ENCODE measurements around the gene EML6.

The EML6 gene

GRCh38 chr2:54726940-54727339 is 3.5 kb downstream of the EML6 start:
- H3K4me3 ChIP-seq: no peak overlapping the region
- no peaks in the 10 kb centered on the region for H3K36me3 ChIP-seq (ENCODE audit: insufficient read depth, low read length)
- H3K9ac ChIP-seq (ENCODE audit: insufficient read length): no peak overlapping the region
- no peak for DNase-seq (ENCODE audit: low read depth, low spot score)
- no peak overlapping the region for H3K27ac ChIP-seq
- H3K9me3 ChIP-seq (ENCODE audit: low read depth, low read length): no peaks in the 10 kb centered on the region
- TF ChIP-seq FOXP2 (optimal IDR thresholded peaks at IDR 0.05; ENCODE audit: control extremely low read depth, extremely low read length, insufficient read depth): no peak
- no peak for TF ChIP-seq POLR2AphosphoS5 (IDR thresholded peaks at IDR 0.05; ENCODE audit: borderline replicate concordance, low read depth, low read length)
- no peak for TF ChIP-seq EZH2 (IDR thresholded peaks at IDR 0.05)

DNA sequence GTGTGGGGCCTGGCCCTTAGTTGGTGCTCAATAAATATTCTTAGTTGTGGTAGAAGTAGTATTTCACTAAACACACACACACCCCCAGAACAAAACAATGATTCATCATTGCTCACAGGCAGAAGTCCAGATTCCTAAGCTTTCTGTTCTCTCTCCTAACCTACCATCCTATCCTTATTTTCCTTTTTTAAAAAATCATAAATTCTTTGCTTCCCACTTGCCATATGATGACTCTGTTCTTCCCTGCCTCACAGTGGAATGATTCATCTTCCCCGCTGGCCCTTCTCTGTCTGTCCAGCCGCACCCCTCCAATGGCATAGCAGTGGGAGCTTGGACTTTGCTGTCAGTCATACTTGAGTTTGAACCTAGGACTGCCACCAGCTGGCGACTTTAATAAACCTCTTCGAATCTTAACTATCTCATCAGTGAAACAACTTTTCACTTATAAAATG is 5.2 kb downstream of the EML6 start:
- H3K27ac ChIP-seq: no peak overlapping the region
- H3K36me3 ChIP-seq (ENCODE audit: insufficient read depth, low read length): no peaks in the 10 kb centered on the region
- DNase-seq (ENCODE audit: low read depth, low spot score): no peak

GRCh38 chr2:54735636-54736035 is 12.2 kb downstream of the EML6 start:
- DNase-seq (ENCODE audit: low read depth, low spot score): no peak
- no peak overlapping the region for H3K27ac ChIP-seq
- TF ChIP-seq POLR2AphosphoS5 (IDR thresholded peaks at IDR 0.05; ENCODE audit: borderline replicate concordance, low read depth, low read length) (no peak), EZH2 (IDR thresholded peaks at IDR 0.05) (no peak)
- H3K4me3 ChIP-seq: no peak overlapping the region
- H3K9me3 ChIP-seq (ENCODE audit: low read depth, low read length): no peaks in the 10 kb centered on the region
- H3K9ac ChIP-seq (ENCODE audit: insufficient read length): no peak overlapping the region
- H3K36me3 ChIP-seq (ENCODE audit: insufficient read depth, low read length): no peaks in the 10 kb centered on the region

More for the DNA sequence above, 5.2 kb downstream of the EML6 start:
- H3K9me3 ChIP-seq (ENCODE audit: low read depth, low read length): no peaks in the 10 kb centered on the region
- no peak overlapping the region for H3K9ac ChIP-seq (ENCODE audit: insufficient read length)
- TF ChIP-seq FOXP2 (optimal IDR thresholded peaks at IDR 0.05; ENCODE audit: control extremely low read depth, extremely low read length, insufficient read depth): no peak
- no peak for TF ChIP-seq POLR2AphosphoS5 (IDR thresholded peaks at IDR 0.05; ENCODE audit: borderline replicate concordance, low read depth, low read length)
- TF ChIP-seq EZH2 (IDR thresholded peaks at IDR 0.05): no peak
- H3K4me3 ChIP-seq: no peak overlapping the region

DNA sequence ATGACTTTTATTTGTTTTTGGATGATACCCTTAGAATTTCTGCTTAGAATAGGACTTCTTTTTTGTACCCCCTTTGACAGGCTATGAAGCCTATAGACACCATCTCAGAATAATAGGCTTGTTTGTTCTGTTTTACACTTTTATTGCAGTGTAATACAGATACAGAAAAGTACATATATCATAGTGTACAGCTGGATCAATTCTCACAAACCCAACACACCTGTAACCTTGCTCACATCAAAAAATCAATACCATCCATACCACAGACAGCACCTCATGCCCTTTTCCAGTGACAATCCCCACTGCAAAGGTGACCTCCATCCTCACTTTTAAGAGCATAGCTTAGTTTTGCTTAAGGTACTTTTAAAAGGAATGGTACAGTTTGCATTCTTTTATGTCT is 14.8 kb downstream of the EML6 start:
- no peak overlapping the region for H3K27ac ChIP-seq
- H3K9me3 ChIP-seq (ENCODE audit: low read depth, low read length): no peaks in the 10 kb centered on the region
- TF ChIP-seq POLR2AphosphoS5 (IDR thresholded peaks at IDR 0.05; ENCODE audit: borderline replicate concordance, low read depth, low read length) (no peak), EZH2 (IDR thresholded peaks at IDR 0.05) (no peak), FOXP2 (optimal IDR thresholded peaks at IDR 0.05; ENCODE audit: control extremely low read depth, extremely low read length, insufficient read depth) (no peak)
- DNase-seq (ENCODE audit: low read depth, low spot score): no peak
- no peak overlapping the region for H3K9ac ChIP-seq (ENCODE audit: insufficient read length)
- H3K36me3 ChIP-seq (ENCODE audit: insufficient read depth, low read length): no peaks in the 10 kb centered on the region
- H3K4me3 ChIP-seq: no peak overlapping the region

DNA sequence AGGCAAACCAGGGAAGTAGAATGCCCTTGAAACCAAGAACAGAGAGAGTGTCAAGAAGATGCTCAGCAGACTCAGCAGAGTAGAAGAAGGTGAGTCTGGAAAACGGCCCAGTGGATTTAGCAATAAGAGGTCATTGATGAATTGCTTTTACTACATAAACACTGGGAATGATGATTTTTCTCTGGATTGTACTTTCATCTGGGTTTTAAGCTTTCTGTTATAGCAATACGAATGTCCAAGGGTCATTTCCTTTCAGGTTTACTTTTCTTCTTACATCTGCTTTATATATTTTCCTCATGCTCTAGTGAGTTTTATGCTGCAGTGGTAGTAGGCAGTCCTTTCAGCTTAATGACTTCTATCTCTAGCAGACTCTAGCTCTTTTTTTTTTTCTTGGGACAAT is 16.9 kb downstream of the EML6 start:
- no peaks in the 10 kb centered on the region for H3K36me3 ChIP-seq (ENCODE audit: insufficient read depth, low read length)
- H3K4me3 ChIP-seq: no peak overlapping the region
- TF ChIP-seq POLR2AphosphoS5 (IDR thresholded peaks at IDR 0.05; ENCODE audit: borderline replicate concordance, low read depth, low read length): no peak
- TF ChIP-seq FOXP2 (optimal IDR thresholded peaks at IDR 0.05; ENCODE audit: control extremely low read depth, extremely low read length, insufficient read depth): no peak
- no peak for TF ChIP-seq EZH2 (IDR thresholded peaks at IDR 0.05)
- H3K27ac ChIP-seq: no peak overlapping the region
- H3K9ac ChIP-seq (ENCODE audit: insufficient read length): no peak overlapping the region
- no peaks in the 10 kb centered on the region for H3K9me3 ChIP-seq (ENCODE audit: low read depth, low read length)
- DNase-seq (ENCODE audit: low read depth, low spot score): no peak

GRCh38 chr2:54741250-54741649 is 17.8 kb downstream of the EML6 start:
- TF ChIP-seq EZH2 (IDR thresholded peaks at IDR 0.05) (no peak), POLR2AphosphoS5 (IDR thresholded peaks at IDR 0.05; ENCODE audit: borderline replicate concordance, low read depth, low read length) (no peak), FOXP2 (optimal IDR thresholded peaks at IDR 0.05; ENCODE audit: control extremely low read depth, extremely low read length, insufficient read depth) (no peak)
- H3K27ac ChIP-seq: no peak overlapping the region
- H3K9me3 ChIP-seq (ENCODE audit: low read depth, low read length): no peaks in the 10 kb centered on the region
- no peak for DNase-seq (ENCODE audit: low read depth, low spot score)
- no peak overlapping the region for H3K4me3 ChIP-seq
- no peaks in the 10 kb centered on the region for H3K36me3 ChIP-seq (ENCODE audit: insufficient read depth, low read length)
- H3K9ac ChIP-seq (ENCODE audit: insufficient read length): no peak overlapping the region

DNA sequence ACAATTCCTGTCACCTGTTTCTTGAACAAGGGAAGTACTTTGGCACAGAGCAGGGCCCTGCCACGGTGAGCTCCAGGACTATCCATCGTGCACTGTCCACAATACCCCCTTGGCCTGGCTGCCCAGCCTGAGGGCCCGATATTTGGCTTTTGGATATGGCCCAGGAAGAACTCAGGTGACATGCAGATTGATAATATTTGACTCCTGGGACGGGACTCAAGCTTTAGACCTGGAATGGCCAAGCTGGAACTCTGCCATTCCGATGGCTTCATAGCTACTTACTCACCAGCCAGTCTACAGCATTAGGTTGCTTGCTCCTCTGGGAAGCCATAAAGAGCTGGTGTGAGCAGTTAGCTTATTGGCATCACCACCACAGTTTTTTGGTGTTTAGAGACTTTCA is 26.6 kb downstream of the EML6 start:
- DNase-seq (ENCODE audit: low read depth, low spot score): no peak
- H3K9me3 ChIP-seq (ENCODE audit: low read depth, low read length): no peaks in the 10 kb centered on the region
- H3K4me3 ChIP-seq: no peak overlapping the region
- H3K9ac ChIP-seq (ENCODE audit: insufficient read length): no peak overlapping the region
- TF ChIP-seq FOXP2 (optimal IDR thresholded peaks at IDR 0.05; ENCODE audit: control extremely low read depth, extremely low read length, insufficient read depth) (no peak), EZH2 (IDR thresholded peaks at IDR 0.05) (no peak), POLR2AphosphoS5 (IDR thresholded peaks at IDR 0.05; ENCODE audit: borderline replicate concordance, low read depth, low read length) (no peak)
- no peaks in the 10 kb centered on the region for H3K36me3 ChIP-seq (ENCODE audit: insufficient read depth, low read length)
- no peak overlapping the region for H3K27ac ChIP-seq

DNA sequence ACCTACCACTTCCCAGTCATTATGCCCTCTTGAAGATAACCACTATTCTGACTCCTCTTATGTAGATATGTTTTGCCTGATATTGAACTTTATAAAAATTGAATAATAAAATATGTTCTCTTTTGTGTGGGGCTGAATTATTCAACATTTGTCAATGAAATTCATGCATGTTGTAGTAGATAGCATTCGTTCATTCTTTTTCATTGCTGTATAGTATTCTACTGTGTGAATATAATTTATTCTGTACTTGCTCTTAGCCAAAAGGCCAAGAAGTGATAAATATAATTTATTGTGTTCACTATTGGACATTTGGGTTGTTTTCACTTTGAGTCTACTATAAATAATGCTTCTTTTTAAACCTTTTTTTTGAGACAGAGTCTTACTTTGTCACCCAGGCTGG is 29.0 kb downstream of the EML6 start:
- TF ChIP-seq POLR2AphosphoS5 (IDR thresholded peaks at IDR 0.05; ENCODE audit: borderline replicate concordance, low read depth, low read length) (no peak), EZH2 (IDR thresholded peaks at IDR 0.05) (no peak), FOXP2 (optimal IDR thresholded peaks at IDR 0.05; ENCODE audit: control extremely low read depth, extremely low read length, insufficient read depth) (no peak)
- no peak for DNase-seq (ENCODE audit: low read depth, low spot score)
- Histone ChIP-seq H3K9ac (ENCODE audit: insufficient read length) (no peak overlapping the region), H3K4me3 (no peak overlapping the region), H3K27ac (no peak overlapping the region), H3K36me3 (ENCODE audit: insufficient read depth, low read length) (no peaks in the 10 kb centered on the region), H3K9me3 (ENCODE audit: low read depth, low read length) (no peaks in the 10 kb centered on the region)

DNA sequence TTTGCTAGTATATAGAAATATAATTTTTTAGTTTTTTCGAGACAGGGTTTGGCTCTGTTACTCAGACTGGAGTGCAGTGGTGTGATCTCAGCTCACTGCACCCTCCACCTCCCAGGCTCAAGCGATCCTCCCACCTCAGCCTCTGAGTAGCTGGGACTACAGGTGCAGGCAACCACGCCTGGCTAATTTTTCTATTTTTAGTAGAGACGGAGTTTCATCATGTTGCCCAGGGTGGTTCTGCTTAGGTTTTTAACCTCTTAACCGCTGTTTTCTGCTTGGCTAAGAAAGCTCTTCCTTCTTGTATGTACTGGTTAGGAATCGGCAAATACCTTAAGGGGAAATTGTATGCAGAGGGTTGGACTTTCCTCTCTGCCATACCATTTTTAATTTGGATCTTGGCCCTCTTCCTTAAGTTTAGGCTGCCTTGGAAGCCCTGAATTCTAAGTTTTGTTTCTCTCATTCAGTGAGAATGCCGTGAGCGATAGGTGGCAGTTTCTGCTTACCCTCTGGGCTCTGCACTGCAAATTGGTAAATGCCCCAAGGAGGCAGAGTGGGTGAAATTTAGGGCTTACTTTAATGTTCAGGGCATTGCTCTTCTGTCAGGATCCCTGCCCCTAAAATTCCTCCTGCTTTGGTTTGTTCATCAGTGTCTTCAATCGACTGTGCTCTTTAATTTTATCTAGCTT is 32.3 kb downstream of the EML6 start:
- no peaks in the 10 kb centered on the region for H3K36me3 ChIP-seq (ENCODE audit: insufficient read depth, low read length)
- no peak for TF ChIP-seq FOXP2 (optimal IDR thresholded peaks at IDR 0.05; ENCODE audit: control extremely low read depth, extremely low read length, insufficient read depth)
- no peak for TF ChIP-seq EZH2 (IDR thresholded peaks at IDR 0.05)
- TF ChIP-seq POLR2AphosphoS5 (IDR thresholded peaks at IDR 0.05; ENCODE audit: borderline replicate concordance, low read depth, low read length): no peak
- H3K4me3 ChIP-seq: no peak overlapping the region
- DNase-seq (ENCODE audit: low read depth, low spot score): no peak
- no peak overlapping the region for H3K9ac ChIP-seq (ENCODE audit: insufficient read length)
- H3K27ac ChIP-seq: no peak overlapping the region
- H3K9me3 ChIP-seq (ENCODE audit: low read depth, low read length): no peaks in the 10 kb centered on the region

Measured in SK-N-MC (cell line).